Measurements from ENCODE around the gene FLNB. TPM values are rescaled to one million over a fixed set of nuclear protein-coding genes. Genes with fewer than 3 reads are reported as not detected.

Gene FLNB
- total RNA-seq, 1 experiment from 2014 or later: 127 TPM

GRCh38 chr3:58092521-58092920 is 84.3 kb downstream of the FLNB start (continued):
- no peak for TF ChIP-seq MXD4 (CRISPR knock-in tag; IDR thresholded peaks at IDR 0.05; ENCODE audit: borderline replicate concordance)
- TF ChIP-seq, protein P1, sequence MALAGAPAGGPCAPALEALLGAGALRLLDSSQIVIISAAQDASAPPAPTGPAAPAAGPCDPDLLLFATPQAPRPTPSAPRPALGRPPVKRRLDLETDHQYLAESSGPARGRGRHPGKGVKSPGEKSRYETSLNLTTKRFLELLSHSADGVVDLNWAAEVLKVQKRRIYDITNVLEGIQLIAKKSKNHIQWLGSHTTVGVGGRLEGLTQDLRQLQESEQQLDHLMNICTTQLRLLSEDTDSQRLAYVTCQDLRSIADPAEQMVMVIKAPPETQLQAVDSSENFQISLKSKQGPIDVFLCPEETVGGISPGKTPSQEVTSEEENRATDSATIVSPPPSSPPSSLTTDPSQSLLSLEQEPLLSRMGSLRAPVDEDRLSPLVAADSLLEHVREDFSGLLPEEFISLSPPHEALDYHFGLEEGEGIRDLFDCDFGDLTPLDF (CRISPR knock-in tag; IDR thresholded peaks at IDR 0.05): no peak
- no peak for TF ChIP-seq NR1H2 (CRISPR knock-in tag; IDR thresholded peaks at IDR 0.05)
- TF ChIP-seq, protein P2, sequence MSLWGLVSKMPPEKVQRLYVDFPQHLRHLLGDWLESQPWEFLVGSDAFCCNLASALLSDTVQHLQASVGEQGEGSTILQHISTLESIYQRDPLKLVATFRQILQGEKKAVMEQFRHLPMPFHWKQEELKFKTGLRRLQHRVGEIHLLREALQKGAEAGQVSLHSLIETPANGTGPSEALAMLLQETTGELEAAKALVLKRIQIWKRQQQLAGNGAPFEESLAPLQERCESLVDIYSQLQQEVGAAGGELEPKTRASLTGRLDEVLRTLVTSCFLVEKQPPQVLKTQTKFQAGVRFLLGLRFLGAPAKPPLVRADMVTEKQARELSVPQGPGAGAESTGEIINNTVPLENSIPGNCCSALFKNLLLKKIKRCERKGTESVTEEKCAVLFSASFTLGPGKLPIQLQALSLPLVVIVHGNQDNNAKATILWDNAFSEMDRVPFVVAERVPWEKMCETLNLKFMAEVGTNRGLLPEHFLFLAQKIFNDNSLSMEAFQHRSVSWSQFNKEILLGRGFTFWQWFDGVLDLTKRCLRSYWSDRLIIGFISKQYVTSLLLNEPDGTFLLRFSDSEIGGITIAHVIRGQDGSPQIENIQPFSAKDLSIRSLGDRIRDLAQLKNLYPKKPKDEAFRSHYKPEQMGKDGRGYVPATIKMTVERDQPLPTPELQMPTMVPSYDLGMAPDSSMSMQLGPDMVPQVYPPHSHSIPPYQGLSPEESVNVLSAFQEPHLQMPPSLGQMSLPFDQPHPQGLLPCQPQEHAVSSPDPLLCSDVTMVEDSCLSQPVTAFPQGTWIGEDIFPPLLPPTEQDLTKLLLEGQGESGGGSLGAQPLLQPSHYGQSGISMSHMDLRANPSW (CRISPR knock-in tag; conservative IDR thresholded peaks at IDR 0.05; ENCODE audit: low read depth): no peak
- TF ChIP-seq IRF2 (CRISPR knock-in tag; IDR thresholded peaks at IDR 0.05; ENCODE audit: borderline replicate concordance, low read depth): no peak

GRCh38 chr3:58093574-58094195 is 85.5 kb downstream of the FLNB start:
- DNase-seq (ENCODE audit: low spot score): no peak
- POLR2A ChIA-PET: no interaction called here
- CTCF ChIA-PET: interaction anchor here (0.6 kb wide), 1 partner anchor 69 kb away, joined by 4 read pairs; no protein-coding TSS in a partner anchor

More at GRCh38 chr3:58093574-58094195, 85.5 kb downstream of the FLNB start:
- Mint-ChIP-seq H3K27ac (no peak overlapping the region), H3K36me3 (peaks cover 29% of the 10 kb centered on the region), H3K9me3 (no peaks in the 10 kb centered on the region), H3K4me1 (no peaks in the 10 kb centered on the region), H3K27me3 (ENCODE audit: low read depth) (no peaks in the 10 kb centered on the region), H3K4me3 (no peak overlapping the region)
- no peak for TF ChIP-seq FOXK1 (CRISPR knock-in tag; IDR thresholded peaks at IDR 0.05)
- TF ChIP-seq TEAD1 (CRISPR knock-in tag; IDR thresholded peaks at IDR 0.05): no peak
- TF ChIP-seq IRF1 (CRISPR knock-in tag; IDR thresholded peaks at IDR 0.05): no peak
- TF ChIP-seq ZNF416 (CRISPR knock-in tag; IDR thresholded peaks at IDR 0.05): no peak
- no peak for TF ChIP-seq ZNF671 (CRISPR knock-in tag; IDR thresholded peaks at IDR 0.05)
- TF ChIP-seq ZNF121 (CRISPR knock-in tag; IDR thresholded peaks at IDR 0.05): no peak
- no peak for TF ChIP-seq ZNF281 (CRISPR knock-in tag; IDR thresholded peaks at IDR 0.05)
- TF ChIP-seq ERG (CRISPR knock-in tag; IDR thresholded peaks at IDR 0.05): no peak
- no peak for TF ChIP-seq CREM (CRISPR knock-in tag; IDR thresholded peaks at IDR 0.05)
- no peak for TF ChIP-seq TEAD4 (CRISPR knock-in tag; IDR thresholded peaks at IDR 0.05)
- no peak for TF ChIP-seq MXD4 (CRISPR knock-in tag; IDR thresholded peaks at IDR 0.05; ENCODE audit: borderline replicate concordance)
- TF ChIP-seq JAZF1 (CRISPR knock-in tag; IDR thresholded peaks at IDR 0.05): no peak
- no peak for TF ChIP-seq ZNF263 (CRISPR knock-in tag; IDR thresholded peaks at IDR 0.05; ENCODE audit: low read depth)
- TF ChIP-seq, protein P3, sequence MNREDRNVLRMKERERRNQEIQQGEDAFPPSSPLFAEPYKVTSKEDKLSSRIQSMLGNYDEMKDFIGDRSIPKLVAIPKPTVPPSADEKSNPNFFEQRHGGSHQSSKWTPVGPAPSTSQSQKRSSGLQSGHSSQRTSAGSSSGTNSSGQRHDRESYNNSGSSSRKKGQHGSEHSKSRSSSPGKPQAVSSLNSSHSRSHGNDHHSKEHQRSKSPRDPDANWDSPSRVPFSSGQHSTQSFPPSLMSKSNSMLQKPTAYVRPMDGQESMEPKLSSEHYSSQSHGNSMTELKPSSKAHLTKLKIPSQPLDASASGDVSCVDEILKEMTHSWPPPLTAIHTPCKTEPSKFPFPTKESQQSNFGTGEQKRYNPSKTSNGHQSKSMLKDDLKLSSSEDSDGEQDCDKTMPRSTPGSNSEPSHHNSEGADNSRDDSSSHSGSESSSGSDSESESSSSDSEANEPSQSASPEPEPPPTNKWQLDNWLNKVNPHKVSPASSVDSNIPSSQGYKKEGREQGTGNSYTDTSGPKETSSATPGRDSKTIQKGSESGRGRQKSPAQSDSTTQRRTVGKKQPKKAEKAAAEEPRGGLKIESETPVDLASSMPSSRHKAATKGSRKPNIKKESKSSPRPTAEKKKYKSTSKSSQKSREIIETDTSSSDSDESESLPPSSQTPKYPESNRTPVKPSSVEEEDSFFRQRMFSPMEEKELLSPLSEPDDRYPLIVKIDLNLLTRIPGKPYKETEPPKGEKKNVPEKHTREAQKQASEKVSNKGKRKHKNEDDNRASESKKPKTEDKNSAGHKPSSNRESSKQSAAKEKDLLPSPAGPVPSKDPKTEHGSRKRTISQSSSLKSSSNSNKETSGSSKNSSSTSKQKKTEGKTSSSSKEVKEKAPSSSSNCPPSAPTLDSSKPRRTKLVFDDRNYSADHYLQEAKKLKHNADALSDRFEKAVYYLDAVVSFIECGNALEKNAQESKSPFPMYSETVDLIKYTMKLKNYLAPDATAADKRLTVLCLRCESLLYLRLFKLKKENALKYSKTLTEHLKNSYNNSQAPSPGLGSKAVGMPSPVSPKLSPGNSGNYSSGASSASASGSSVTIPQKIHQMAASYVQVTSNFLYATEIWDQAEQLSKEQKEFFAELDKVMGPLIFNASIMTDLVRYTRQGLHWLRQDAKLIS (CRISPR knock-in tag; IDR thresholded peaks at IDR 0.05; ENCODE audit: borderline replicate concordance): no peak
- no peak for ATAC-seq
